Mesenteric fat pad (tissue), 1 donor: ENCODE measurements around the gene STK11. TPM values are rescaled to one million over a fixed set of nuclear protein-coding genes. Genes with fewer than 3 reads are reported as not detected.
A peak's percentile ranks its signal among the peaks of the same experiment; 100 is the strongest.
"Not testable (repeated sequence)": the region's sequence is repeated elsewhere in the genome, so short reads cannot be mapped to it uniquely, and the experiment has no call there.

Experiments
- DNase-seq: peaks from one replicate; pipeline ENCODE4 v3.0.0-alpha.2; 2020; ENCODE audit warnings: low spot score
- total RNA-seq: library from RNA; stranded (reverse); fragmentation: NEBNext Ultra II Directional; extraction: Animal tissue kit (Norgen Biotek cat#: 25700); gene quantifications from one replicate; pipeline ENCODE4 v1.2.1, GENCODE V29; 2021
- donor health status: DM: yes; HTN: yes; CAD: no.

The STK11 gene
- total RNA-seq, 1 donor from 2014 or later = 60.8 TPM

GRCh38 chr19:1169411-1169791 lies 36.2 kb upstream of the STK11 start:
- no peak for DNase-seq

- DNase-seq = peak; percentile 91
These were observed 35.4 kb upstream of the STK11 start for GRCh38 chr19:1169921-1170885.

GRCh38 chr19:1170938-1171754 lies 34.4 kb upstream of the STK11 start:
- DNase-seq = no peak

GRCh38 chr19:1171755-1172352 lies 33.7 kb upstream of the STK11 start:
- no peak for DNase-seq

GRCh38 chr19:1172353-1173158 lies 33.0 kb upstream of the STK11 start:
- no peak for DNase-seq

- peak; percentile 90 for DNase-seq
These were observed 32.3 kb upstream of the STK11 start for GRCh38 chr19:1173159-1173844.

GRCh38 chr19:1173845-1174809 lies 31.5 kb upstream of the STK11 start, which contains the start of gene SBNO2:
SBNO2 (minus strand) TSS chr19:1174268; CDS start chr19:1154276, 19,992 bp downstream.
- DNase-seq = peak; percentile 98

- no peak for DNase-seq
These were observed 28.1 kb upstream of the STK11 start for GRCh38 chr19:1177322-1178114.

- no peak for DNase-seq
These were observed 24.0 kb upstream of the STK11 start for GRCh38 chr19:1181606-1182005.

- no peak for DNase-seq
These were observed 23.5 kb upstream of the STK11 start for GRCh38 chr19:1182068-1182467.

- no peak for DNase-seq
These were observed 22.9 kb upstream of the STK11 start for GRCh38 chr19:1182727-1183126.

- no peak for DNase-seq
These were observed 21.9 kb upstream of the STK11 start for GRCh38 chr19:1183543-1184172.

- DNase-seq = no peak
These were observed 16.2 kb upstream of the STK11 start for GRCh38 chr19:1189419-1189818.

DNA sequence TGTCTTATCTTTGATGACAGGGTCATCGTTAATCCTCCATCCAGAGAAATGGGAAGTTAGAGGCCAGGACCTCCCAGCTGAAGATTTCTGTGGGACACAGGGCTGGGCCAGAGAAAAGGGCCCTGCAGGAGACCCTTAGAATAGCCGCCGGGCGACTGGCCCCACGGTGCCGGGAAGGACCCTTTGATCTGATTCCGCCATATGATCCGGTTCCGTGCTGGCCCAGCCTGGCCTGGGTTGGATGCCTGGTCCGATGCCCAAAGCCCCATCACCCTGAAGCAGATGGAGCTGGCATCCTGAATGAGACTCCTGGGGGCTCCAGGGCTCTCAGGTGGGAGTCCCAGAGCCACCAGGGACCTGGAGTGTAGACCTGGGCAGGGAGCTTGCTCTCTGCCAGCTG lies 6.0 kb upstream of the STK11 start:
- DNase-seq = no peak

GRCh38 chr19:1200614-1201013 lies 5.0 kb upstream of the STK11 start:
- not testable (repeated sequence) for DNase-seq

GRCh38 chr19:1206150-1206863 lies 729 bp downstream of the STK11 start:
- no peak for DNase-seq

- DNase-seq = no peak
These were observed 1.4 kb downstream of the STK11 start for GRCh38 chr19:1206864-1207450.
